Stimulated activated naive CD8-positive, alpha-beta T cell treated with anti-CD3 and anti-CD28 coated beads, Interleukin-15, Interleukin-2, amounts not matched to agents 100 ng/mL and 50 ng/mL, for 24 hours (primary cell): ENCODE results near the gene ZRANB1.

Experiments used
- H3K27ac Mint-ChIP-seq: one replicate; pipeline ENCODE4 v1.8.0; 2021; ENCODE audit warnings: mild to moderate bottlenecking, mixed read lengths
- H3K27me3 Mint-ChIP-seq: one replicate; pipeline ENCODE4 v1.8.0; 2021; ENCODE audit warnings: mixed read lengths
- H3K36me3 Mint-ChIP-seq: one replicate; pipeline ENCODE4 v1.8.0; 2021; ENCODE audit warnings: low read depth, mixed read lengths
- H3K4me1 Mint-ChIP-seq: one replicate; pipeline ENCODE4 v1.8.0; 2021; ENCODE audit warnings: low read depth, mixed read lengths
- H3K4me3 Mint-ChIP-seq: one replicate; pipeline ENCODE4 v1.8.0; 2021; ENCODE audit warnings: mild to moderate bottlenecking, mixed read lengths
- H3K9me3 Mint-ChIP-seq: one replicate; pipeline ENCODE4 v1.8.0; 2021; ENCODE audit warnings: mixed read lengths

The ZRANB1 gene

DNA sequence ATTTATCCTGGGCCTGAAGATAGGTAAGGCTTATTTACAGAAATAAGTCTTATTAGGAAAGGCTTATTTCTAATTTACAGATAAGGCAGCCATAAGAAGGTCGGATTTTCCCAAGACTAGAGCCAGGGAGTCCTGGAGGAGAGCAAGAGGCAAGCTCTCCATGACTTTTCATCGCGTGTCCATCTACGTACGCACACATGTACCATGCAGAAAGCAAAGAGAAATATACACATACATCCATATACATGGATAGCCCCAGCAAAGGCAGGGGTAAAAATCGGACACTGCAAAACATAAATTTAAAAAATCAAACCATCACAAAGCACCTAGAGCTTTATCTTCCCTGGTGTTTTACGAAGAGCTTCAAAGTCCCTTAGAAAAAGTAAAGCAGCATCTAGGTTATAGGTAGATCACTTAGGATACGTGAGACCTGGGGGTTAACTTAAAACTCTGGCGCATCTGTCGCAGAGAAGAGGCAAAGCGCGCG lies 25.8 kb upstream of the ZRANB1 start:
- H3K27me3 Mint-ChIP-seq: peaks cover 10% of the 10 kb centered on the region
- H3K27ac Mint-ChIP-seq: peak overlapping the region; percentile 91
- peak overlapping the region; percentile 90 for H3K4me3 Mint-ChIP-seq
- peaks cover 47% of the 10 kb centered on the region for H3K4me1 Mint-ChIP-seq
- no peaks in the 10 kb centered on the region for H3K9me3 Mint-ChIP-seq
- H3K36me3 Mint-ChIP-seq: peaks cover 10% of the 10 kb centered on the region

DNA sequence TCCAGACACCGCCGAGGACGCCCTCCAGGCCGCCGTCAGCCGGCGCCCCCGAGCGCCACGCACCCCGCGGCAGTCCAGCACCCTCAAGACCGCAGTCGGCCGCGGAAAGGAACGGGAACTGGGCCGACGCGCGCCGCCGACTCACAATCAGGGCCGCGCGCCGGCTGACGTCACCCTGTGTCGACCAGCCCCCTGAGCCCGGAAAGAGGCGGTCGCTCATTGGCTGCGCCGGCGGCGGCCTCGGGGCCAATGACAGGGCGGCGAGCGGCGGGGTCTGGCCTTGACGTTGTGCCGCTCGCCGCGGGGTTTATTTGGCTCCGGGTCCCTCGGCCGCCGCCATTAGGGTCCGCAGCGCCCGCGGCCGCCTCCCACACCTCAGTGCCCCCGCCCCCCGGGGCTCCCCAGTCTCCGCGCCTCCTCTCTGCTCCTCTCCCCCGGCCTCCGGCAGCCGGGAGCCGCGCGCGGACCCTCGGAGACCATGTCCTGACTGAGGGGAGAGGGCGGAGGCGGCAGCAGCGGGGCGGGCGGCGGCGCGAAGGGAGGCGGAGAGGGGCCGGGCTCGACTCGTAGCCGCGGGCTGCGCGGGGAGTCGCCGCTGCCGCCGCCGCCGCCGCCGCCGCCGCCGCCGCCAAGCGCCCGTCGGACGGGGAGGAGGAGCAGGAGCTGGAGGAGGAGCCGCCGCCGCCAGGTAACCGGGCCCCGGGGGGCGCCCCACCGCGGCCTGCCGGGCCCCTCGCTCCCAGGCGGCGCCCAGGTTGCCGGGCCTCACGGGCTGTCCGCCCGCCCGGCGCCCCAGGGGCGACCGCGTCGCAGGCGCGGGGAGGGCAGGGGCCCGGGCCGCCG lies 25.1 kb upstream of the ZRANB1 start:
- Mint-ChIP-seq H3K4me1 (peaks cover 45% of the 10 kb centered on the region), H3K4me3 (peak overlapping the region; percentile 90), H3K9me3 (no peaks in the 10 kb centered on the region), H3K27me3 (peaks cover 3% of the 10 kb centered on the region), H3K36me3 (peaks cover 10% of the 10 kb centered on the region), H3K27ac (peak overlapping the region; percentile 91)

DNA sequence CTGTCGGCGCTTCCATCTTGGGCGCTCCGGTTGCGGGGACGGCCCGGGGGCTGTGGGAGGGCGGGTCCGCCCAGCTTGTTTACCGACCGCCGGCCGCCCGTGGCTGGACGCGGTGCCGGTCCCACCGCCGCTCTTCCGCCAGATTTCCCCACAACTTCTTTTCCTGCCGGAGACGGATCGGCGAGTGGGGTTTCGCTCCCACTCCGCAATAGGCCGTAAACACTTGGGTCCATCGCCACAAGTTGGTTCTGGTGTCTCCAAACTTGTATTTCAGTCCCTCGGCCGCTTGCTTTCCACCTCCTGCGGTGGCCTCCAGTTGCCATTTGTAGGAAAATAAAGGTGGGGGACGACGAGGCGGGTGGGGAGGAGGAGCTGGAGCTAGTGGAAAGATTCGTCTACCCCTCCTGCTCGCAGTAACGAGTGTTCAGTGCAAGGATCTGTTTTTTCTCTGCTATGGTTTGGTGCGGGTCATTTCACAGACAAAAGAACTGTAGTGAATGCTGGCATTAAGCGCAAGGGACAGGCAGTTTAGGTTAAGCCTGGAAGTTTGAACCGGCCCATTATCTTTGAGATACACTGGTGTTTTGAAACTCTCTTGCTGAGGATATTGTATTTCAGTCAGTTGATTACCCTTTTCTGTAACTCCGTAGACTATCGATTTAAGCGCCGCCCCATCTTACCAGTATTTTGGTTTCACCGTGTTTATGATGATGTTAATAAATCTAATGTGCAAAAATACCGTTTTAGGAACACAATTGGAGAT lies 24.3 kb upstream of the ZRANB1 start:
- H3K27ac Mint-ChIP-seq: peak overlapping the region; percentile 87

DNA sequence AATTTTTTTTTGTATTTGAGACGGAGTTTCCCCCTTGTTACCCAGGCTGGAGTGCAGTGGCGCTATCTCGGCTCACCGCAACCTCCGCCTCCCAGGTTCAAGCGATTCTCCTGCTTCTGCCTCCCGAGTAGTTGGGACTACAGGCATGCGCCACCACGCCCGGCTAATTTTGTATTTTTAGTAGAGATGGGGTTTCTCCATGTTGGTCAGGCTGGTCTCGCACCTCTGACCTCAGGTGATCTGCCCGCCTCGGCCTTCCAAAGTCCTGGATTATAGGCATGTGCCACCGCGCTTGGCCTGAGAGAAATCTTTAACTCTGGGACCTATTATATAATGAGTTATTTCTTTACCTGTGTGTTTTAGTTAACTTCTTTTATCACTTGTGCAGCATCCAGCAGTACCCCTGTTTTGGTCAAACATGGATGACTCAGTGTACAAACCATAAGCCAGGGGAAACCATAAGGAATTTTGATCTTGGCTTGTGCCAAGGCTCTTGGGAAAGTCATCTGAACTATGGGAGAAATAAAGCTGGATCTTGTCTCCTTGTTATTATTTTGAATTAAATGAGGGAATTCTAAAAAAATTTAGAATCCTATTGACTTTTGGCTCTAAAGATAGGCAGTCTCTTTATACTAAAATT lies 23.6 kb upstream of the ZRANB1 start:
- Mint-ChIP-seq H3K9me3 (no peaks in the 10 kb centered on the region), H3K4me1 (peaks cover 42% of the 10 kb centered on the region), H3K4me3 (peak overlapping the region; percentile 92), H3K27me3 (no peaks in the 10 kb centered on the region), H3K36me3 (peaks cover 10% of the 10 kb centered on the region), H3K27ac (peak overlapping the region; percentile 29)

More for the DNA sequence above, 24.3 kb upstream of the ZRANB1 start:
- Mint-ChIP-seq H3K36me3 (peaks cover 10% of the 10 kb centered on the region), H3K4me3 (peak overlapping the region; percentile 92), H3K4me1 (peaks cover 42% of the 10 kb centered on the region), H3K27me3 (no peaks in the 10 kb centered on the region), H3K9me3 (no peaks in the 10 kb centered on the region)

DNA sequence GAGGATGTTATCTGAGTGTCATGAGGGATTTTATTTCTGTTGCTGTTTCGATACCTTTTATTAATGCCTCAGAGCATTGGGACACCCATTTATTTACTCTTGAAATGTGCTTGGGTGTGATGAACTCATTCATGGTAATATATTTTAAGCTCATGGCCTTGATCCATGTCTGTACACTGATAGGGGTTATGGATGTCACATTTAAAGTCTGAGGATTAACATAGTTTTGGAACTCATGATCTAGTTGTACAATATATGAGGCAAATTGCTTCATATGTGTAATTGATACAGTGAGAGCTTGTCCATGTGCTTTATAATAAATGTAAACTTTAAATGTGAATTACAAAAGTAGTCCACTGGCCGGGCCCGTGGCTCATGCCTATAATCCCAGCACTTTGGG lies 23.0 kb upstream of the ZRANB1 start:
- H3K4me3 Mint-ChIP-seq: peak overlapping the region; percentile 92
- H3K9me3 Mint-ChIP-seq: no peaks in the 10 kb centered on the region
- no peaks in the 10 kb centered on the region for H3K27me3 Mint-ChIP-seq
- H3K27ac Mint-ChIP-seq: peak overlapping the region; percentile 29
- peaks cover 10% of the 10 kb centered on the region for H3K36me3 Mint-ChIP-seq
- H3K4me1 Mint-ChIP-seq: peaks cover 42% of the 10 kb centered on the region

DNA sequence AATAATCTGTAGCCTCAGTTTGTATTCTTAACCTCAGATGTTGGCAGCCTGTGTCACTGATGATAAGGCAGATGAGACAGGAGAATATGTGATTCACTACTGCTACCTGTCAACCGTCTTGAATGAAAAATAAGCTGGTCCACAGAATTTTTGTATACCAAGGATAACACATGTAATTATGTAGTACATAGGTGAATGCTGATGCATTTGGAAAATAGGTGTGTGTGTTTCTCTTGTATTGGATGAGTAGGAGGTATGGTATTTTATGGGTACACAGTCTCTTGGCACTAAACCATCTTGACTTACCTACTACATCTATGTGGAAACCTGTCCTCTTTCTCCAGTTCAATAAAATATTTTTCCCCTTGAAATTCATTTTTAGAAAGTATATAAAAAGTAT lies 20.7 kb upstream of the ZRANB1 start:
- H3K27ac Mint-ChIP-seq: no peak overlapping the region
- peaks cover 48% of the 10 kb centered on the region for H3K4me1 Mint-ChIP-seq
- no peaks in the 10 kb centered on the region for H3K9me3 Mint-ChIP-seq
- peaks cover 10% of the 10 kb centered on the region for H3K36me3 Mint-ChIP-seq
- H3K4me3 Mint-ChIP-seq: no peak overlapping the region
- no peaks in the 10 kb centered on the region for H3K27me3 Mint-ChIP-seq

DNA sequence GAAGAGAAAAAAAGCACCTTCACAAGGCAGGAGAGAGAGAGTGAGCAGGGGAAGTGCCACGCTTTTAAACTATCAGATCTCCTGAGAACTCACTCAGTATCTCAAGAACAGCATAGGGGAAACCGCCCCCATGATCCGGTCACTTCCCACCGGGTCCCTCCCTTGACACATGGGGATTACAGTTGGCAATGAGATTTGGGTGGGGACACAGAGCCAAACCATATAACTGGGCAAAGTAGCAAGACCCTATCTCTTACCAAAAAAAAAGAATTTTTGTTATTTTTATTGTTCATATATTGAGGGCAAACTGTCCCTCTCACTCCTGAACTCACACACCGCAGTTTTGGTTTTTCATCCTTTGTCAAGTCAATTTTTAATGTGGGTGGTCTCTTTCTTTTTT lies 18.2 kb upstream of the ZRANB1 start:
- Mint-ChIP-seq H3K27ac (no peak overlapping the region), H3K9me3 (no peaks in the 10 kb centered on the region), H3K4me3 (no peak overlapping the region), H3K4me1 (peaks cover 41% of the 10 kb centered on the region), H3K27me3 (no peaks in the 10 kb centered on the region), H3K36me3 (peaks cover 17% of the 10 kb centered on the region)

DNA sequence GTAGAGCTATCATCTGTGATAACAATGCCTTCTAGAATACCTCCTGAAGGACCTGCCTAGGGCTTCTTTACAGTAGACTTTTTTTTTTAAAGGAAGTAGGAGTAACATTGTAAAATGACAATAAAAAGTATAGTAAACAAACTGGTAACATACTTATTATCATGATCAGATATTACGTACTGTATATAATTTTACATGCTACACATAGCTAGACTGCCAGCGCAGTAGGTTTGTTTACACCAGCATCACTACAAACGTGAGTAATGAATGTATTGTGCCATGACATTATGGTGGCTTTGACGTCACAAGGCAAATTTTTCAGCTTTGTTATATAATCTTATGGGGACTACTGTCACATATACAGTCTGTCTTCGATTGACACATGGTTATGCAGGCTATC lies 15.4 kb upstream of the ZRANB1 start:
- Mint-ChIP-seq H3K4me3 (no peak overlapping the region), H3K27me3 (no peaks in the 10 kb centered on the region), H3K36me3 (peaks cover 18% of the 10 kb centered on the region), H3K9me3 (no peaks in the 10 kb centered on the region), H3K4me1 (peaks cover 26% of the 10 kb centered on the region), H3K27ac (no peak overlapping the region)

DNA sequence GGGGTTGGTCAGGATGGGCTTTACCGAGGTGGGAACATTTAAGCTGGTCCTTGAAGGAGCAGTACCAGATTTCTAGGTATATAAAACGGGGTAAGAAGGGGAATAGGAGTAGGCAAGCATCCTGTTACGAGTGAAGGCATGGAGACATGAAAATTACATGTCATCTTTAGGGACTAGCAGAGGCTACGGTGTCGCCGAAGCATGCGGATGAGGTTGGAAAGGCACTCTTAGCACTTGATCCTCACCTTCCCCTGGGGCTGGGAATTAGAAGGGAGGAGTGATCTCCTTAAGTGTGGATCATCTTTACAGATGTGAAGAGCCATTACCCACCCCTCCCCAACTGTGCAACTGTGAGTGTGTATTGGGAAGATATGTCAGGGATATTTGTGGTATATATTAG lies 13.8 kb upstream of the ZRANB1 start:
- no peak overlapping the region for H3K4me3 Mint-ChIP-seq
- no peak overlapping the region for H3K27ac Mint-ChIP-seq
- peaks cover 29% of the 10 kb centered on the region for H3K4me1 Mint-ChIP-seq

DNA sequence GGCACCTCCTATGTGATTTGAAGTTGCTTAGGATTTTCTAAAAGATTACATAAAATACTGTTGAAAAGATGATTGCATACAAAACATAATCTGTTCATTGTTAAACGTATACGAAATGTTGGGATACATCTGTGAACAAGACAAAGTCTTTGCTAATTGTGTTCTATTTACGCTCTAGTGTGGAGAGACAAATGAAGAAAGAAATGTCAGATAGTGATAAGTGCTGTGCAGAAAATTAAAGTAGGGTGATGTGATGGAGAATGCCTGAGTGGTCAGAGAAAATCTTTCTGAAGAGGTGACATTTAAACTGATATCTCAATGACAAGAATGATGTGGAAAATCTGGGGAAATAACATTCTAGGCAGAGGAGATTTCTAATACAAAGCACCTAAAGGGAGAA lies 13.4 kb upstream of the ZRANB1 start:
- H3K4me1 Mint-ChIP-seq: peaks cover 31% of the 10 kb centered on the region

More for the DNA sequence above, 13.8 kb upstream of the ZRANB1 start:
- Mint-ChIP-seq H3K9me3 (peaks cover 4% of the 10 kb centered on the region), H3K36me3 (peaks cover 26% of the 10 kb centered on the region), H3K27me3 (no peaks in the 10 kb centered on the region)

DNA sequence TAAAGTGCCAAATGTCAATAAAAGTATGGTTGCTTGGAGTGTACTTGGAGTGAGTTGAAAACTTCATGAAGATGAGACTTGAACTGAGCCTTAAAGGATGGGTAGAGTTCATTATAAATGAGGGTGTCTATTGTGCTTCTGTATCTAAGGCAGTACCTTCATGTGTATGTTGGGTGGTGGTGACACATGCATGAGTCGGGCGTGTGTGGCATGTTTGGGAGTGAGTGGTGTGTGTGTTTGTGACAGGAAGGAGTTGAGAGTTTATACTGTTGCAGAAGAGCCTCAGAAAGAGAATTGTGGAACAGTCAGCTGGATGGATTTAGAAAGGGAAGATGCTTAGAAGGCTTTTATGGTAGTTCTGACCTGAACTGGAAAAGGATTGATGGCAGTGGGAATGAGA lies 6.0 kb upstream of the ZRANB1 start:
- Mint-ChIP-seq H3K4me1 (peaks cover 39% of the 10 kb centered on the region), H3K27ac (no peak overlapping the region), H3K9me3 (peaks cover 4% of the 10 kb centered on the region), H3K27me3 (no peaks in the 10 kb centered on the region), H3K36me3 (peaks cover 25% of the 10 kb centered on the region), H3K4me3 (no peak overlapping the region)

More for the DNA sequence above, 13.4 kb upstream of the ZRANB1 start:
- Mint-ChIP-seq H3K27me3 (no peaks in the 10 kb centered on the region), H3K4me3 (no peak overlapping the region), H3K27ac (no peak overlapping the region), H3K36me3 (peaks cover 29% of the 10 kb centered on the region), H3K9me3 (peaks cover 4% of the 10 kb centered on the region)

DNA sequence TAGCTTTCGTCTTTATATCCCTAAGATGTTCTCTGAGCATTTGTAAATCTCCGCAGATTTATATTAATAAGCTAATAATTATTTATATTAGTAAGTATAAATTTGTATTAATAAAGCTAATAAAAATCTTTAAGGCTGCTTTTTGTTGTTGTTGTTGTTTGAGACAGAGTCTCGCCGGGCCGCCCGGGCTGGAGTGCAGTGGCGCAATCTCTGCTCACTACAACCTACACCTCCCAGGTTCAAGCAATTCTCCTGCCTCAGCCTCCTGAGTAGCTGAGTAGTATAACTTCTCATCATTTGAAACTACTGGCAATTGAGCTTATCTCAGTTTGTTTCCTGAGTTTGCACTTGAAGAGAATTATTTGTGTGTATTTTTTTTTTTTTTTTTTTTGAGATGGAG lies 5.1 kb upstream of the ZRANB1 start:
- peaks cover 41% of the 10 kb centered on the region for H3K4me1 Mint-ChIP-seq
- no peak overlapping the region for H3K4me3 Mint-ChIP-seq
- no peak overlapping the region for H3K27ac Mint-ChIP-seq

DNA sequence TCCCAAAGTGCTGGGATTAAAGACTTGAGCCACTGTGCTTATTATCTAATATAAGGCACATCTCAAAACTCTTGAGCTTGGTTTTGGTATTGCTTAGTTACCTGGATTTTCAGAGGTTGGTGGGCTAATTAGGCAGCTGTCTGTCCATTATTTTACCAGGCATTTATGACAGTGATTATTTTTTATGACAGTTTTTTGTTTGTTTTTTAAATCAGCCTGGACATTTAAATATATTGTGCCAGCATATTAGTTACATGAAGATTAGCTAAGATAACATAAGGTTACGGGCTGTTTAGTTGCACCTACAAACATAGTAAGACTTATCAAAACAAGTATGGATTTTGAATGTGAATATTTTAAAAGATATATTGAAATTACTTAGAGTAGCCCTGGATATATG lies 2.6 kb upstream of the ZRANB1 start:
- peaks cover 55% of the 10 kb centered on the region for H3K4me1 Mint-ChIP-seq

More for the DNA sequence above, 5.1 kb upstream of the ZRANB1 start:
- H3K27me3 Mint-ChIP-seq: no peaks in the 10 kb centered on the region
- H3K9me3 Mint-ChIP-seq: peaks cover 2% of the 10 kb centered on the region
- peaks cover 21% of the 10 kb centered on the region for H3K36me3 Mint-ChIP-seq

DNA sequence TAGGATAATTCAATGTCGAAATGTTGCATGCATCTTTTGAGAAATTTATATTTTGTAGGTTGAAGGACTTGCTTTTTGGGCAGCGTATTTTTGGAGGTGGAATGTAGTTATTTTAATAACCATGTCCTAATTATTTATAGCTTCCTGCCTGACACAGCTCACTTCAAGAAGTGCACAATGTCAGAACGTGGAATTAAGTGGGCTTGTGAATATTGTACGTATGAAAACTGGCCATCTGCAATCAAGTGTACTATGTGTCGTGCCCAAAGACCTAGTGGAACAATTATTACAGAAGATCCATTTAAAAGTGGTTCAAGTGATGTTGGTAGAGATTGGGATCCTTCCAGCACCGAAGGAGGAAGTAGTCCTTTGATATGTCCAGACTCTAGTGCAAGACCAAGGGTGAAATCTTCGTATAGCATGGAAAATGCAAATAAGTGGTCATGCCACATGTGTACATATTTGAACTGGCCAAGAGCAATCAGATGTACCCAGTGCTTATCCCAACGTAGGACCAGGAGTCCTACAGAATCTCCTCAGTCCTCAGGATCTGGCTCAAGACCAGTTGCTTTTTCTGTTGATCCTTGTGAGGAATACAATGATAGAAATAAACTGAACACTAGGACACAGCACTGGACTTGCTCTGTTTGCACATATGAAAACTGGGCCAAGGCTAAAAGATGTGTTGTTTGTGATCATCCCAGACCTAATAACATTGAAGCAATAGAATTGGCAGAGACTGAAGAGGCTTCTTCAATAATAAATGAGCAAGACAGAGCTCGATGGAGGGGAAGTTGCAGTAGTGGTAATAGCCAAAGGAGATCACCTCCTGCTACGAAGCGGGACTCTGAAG lies 620 bp downstream of the ZRANB1 start:
- Mint-ChIP-seq H3K36me3 (peaks cover 26% of the 10 kb centered on the region), H3K4me1 (peaks cover 54% of the 10 kb centered on the region), H3K27ac (no peak overlapping the region), H3K4me3 (no peak overlapping the region), H3K9me3 (no peaks in the 10 kb centered on the region), H3K27me3 (no peaks in the 10 kb centered on the region)

More for the DNA sequence above, 2.6 kb upstream of the ZRANB1 start:
- Mint-ChIP-seq H3K27me3 (no peaks in the 10 kb centered on the region), H3K9me3 (no peaks in the 10 kb centered on the region), H3K36me3 (peaks cover 25% of the 10 kb centered on the region), H3K27ac (no peak overlapping the region), H3K4me3 (no peak overlapping the region)
